B cell (primary cell): ENCODE measurements around the gene TYSND1. TPM values are rescaled to one million over a fixed set of nuclear protein-coding genes. Genes with fewer than 3 reads are reported as not detected.

Experiments
- ATAC-seq: fragments of 200-7000 bp; cut with Tn5 transposase; one replicate; pipeline ENCODE4 v1.10.0; 2021; ENCODE audit warnings: low read depth, mild to moderate bottlenecking, moderate number of reproducible peaks, moderate library complexity
- CTCF ChIA-PET: fragments of 350-600 bp; sonication (Branson Sonifier 250); formaldehyde crosslinking; loops from one replicate; lab custom pipeline; 2021; ENCODE audit warnings: antibody characterized with exemption, inconsistent platforms; lab: Charles Lee
- POLR2A ChIA-PET: fragments of 350-600 bp; sonication (Branson Sonifier 250); formaldehyde crosslinking; loops from one replicate; lab custom pipeline; 2021; ENCODE audit warnings: antibody characterized with exemption; lab: Charles Lee
- DNase-seq: peaks from one replicate; pipeline ENCODE4 v3.0.0; 2013
- H2AFZ ChIP-seq: 2 replicates; pipeline ENCODE4 v1.6.1; 2012; ENCODE audit warnings: mild to moderate bottlenecking, low read depth, low read length; ENCODE audit not compliant: insufficient read depth, poor library complexity, severe bottlenecking
- H3K27ac ChIP-seq, 2 donors: 1 replicate in 1 of 2; 2 replicates in 1 of 2; pipeline ENCODE4 v1.5.1; 2012 to 2013; ENCODE audit warnings: low read length in 2 of 2, mild to moderate bottlenecking in 2 of 2, moderate library complexity in 1 of 2
- H3K27me3 ChIP-seq, 4 experiments: fragments of 200-600 bp in 1 of 4; sonication (generic) in 1 of 4; replicated peaks in 1 of 4; 1 replicate in 2 of 4; 2 replicates in 2 of 4; pipeline versions ENCODE4 v1.6.1 to v1.7.0; 2013 to 2016; ENCODE audit warnings: low read length in 3 of 4, mild to moderate bottlenecking in 2 of 4, mixed read lengths in 1 of 4, moderate library complexity in 1 of 4; ENCODE audit not compliant: insufficient read depth in 4 of 4, control insufficient read depth in 3 of 4; ENCODE audit errors: control extremely low read depth in 1 of 4
- H3K36me3 ChIP-seq, 2 experiments: replicated peaks in 1 of 2; 1 replicate in 1 of 2; 2 replicates in 1 of 2; pipeline versions ENCODE4 v1.6.1 to v1.7.1; 2013; ENCODE audit warnings: low read length in 1 of 2; ENCODE audit not compliant: insufficient read depth in 2 of 2, control insufficient read depth in 1 of 2; ENCODE audit errors: control extremely low read depth in 1 of 2, extremely low read depth in 1 of 2
- H3K4me1 ChIP-seq, 2 donors: fragments of 200-600 bp in 1 of 2; sonication (generic) in 1 of 2; 1 replicate in 1 of 2; 2 replicates in 1 of 2; pipeline versions ENCODE4 v1.5.1 to v1.6.1; 2013 to 2017; ENCODE audit warnings: low read length in 2 of 2; ENCODE audit not compliant: control insufficient read depth in 2 of 2, insufficient read depth in 2 of 2
- H3K4me2 ChIP-seq: replicated peaks from 2 replicates; pipeline ENCODE3; 2012; ENCODE audit warnings: mild to moderate bottlenecking, low read depth, low read length; ENCODE audit not compliant: poor library complexity, severe bottlenecking
- H3K4me3 ChIP-seq, 5 experiments: fragments of 200-600 bp in 1 of 5; sonication (generic) in 1 of 5; 1 replicate in 3 of 5; 2 replicates in 2 of 5; pipeline versions ENCODE4 v1.5.1 to v1.7.0; 2011 to 2016; ENCODE audit warnings: low read length in 4 of 5, mild to moderate bottlenecking in 4 of 5, low read depth in 2 of 5, control low read depth in 1 of 5, moderate library complexity in 1 of 5; ENCODE audit not compliant: insufficient read depth in 1 of 5; ENCODE audit errors: control extremely low read depth in 1 of 5, extremely low read depth in 1 of 5
- H3K79me2 ChIP-seq: fragments of 200-600 bp; sonication (generic); one replicate; pipeline ENCODE4 v1.6.0; 2016; ENCODE audit warnings: low read length; ENCODE audit not compliant: control insufficient read depth, insufficient read depth
- H3K9ac ChIP-seq: fragments of 200-600 bp; sonication (generic); 2 replicates; pipeline ENCODE4 v1.6.1; 2017; ENCODE audit warnings: mild to moderate bottlenecking, low read length, moderate library complexity
- H3K9me3 ChIP-seq, 3 donors: one replicate each; pipeline versions ENCODE4 v1.6.1 to v1.7.1; 2013; ENCODE audit warnings: low read length in 2 of 3; ENCODE audit not compliant: control insufficient read depth in 2 of 3, insufficient read depth in 1 of 3; ENCODE audit errors: control extremely low read depth in 1 of 3
- H4K20me1 ChIP-seq: 2 replicates; pipeline ENCODE4 v1.6.0; 2012; ENCODE audit warnings: mild to moderate bottlenecking, low read length; ENCODE audit not compliant: insufficient read depth, control insufficient read depth, poor library complexity, severe bottlenecking
- H3K27ac Mint-ChIP-seq: one replicate; pipeline ENCODE4 v1.8.0; 2021; ENCODE audit warnings: mixed read lengths
- H3K27me3 Mint-ChIP-seq: one replicate; pipeline ENCODE4 v1.8.0; 2021; ENCODE audit warnings: mixed read lengths
- H3K4me1 Mint-ChIP-seq: one replicate; pipeline ENCODE4 v1.8.0; 2021; ENCODE audit warnings: mixed read lengths
- H3K4me3 Mint-ChIP-seq: one replicate; pipeline ENCODE4 v1.8.0; 2021; ENCODE audit warnings: mixed read lengths
- H3K9me3 Mint-ChIP-seq: one replicate; pipeline ENCODE4 v1.8.0; 2022; ENCODE audit warnings: mixed read lengths; ENCODE audit not compliant: insufficient read depth
- CTCF ChIP-seq: fragments of 200-600 bp; IDR thresholded peaks from one replicate; pipeline ENCODE4 v1.8.0; 2022; ENCODE audit warnings: antibody characterized with exemption, mild to moderate bottlenecking
- EZH2 ChIP-seq: IDR thresholded peaks from 2 replicates; pipeline ENCODE4 v1.6.1; 2012; ENCODE audit warnings: borderline replicate concordance, low read depth, mild to moderate bottlenecking, moderate library complexity, low read length; ENCODE audit not compliant: insufficient read depth, poor library complexity, severe bottlenecking
- WGBS: methylation state at CpG from one replicate; pipeline ENCODE4 v1.1.5; 2013; ENCODE audit warnings: missing lambda C conversion rate; ENCODE audit not compliant: insufficient coverage; 5-methylcytosine and 5-hydroxymethylcytosine counted together
- intact Hi-C: fragments of 100-400 bp; cut with micrococcal nuclease; formaldehyde crosslinking; loops from one replicate; pipeline ENCODE4 v1.10.0; 2022
- polyA plus RNA-seq: library from polyadenylated mRNA; depleted of rRNA; stranded (reverse); fragments of >200 nt; gene quantifications from 2 replicates; pipeline ENCODE4 v1.2.3, GENCODE V29; 2012
- total RNA-seq, 2 donors: library from RNA; stranded (reverse); fragments of 120-200 nt in 1 of 2; gene quantifications; 1 replicate in 1 of 2; 2 replicates in 1 of 2; pipeline versions ENCODE4 v1.2.3 to v1.2.4, GENCODE V29; 2013 to 2022

TYSND1 gene
- total and polyA plus RNA-seq, 2 donors (not counting 1 experiment from before 2014, with no cell fraction given) = 28.0 to 34.1 TPM

GRCh38 chr10:70114902-70115301 is 31.6 kb downstream of the TYSND1 start:
- no peak overlapping the region for H3K27ac ChIP-seq
- intact Hi-C loops = no loop called here
- DNase-seq (no peak), ATAC-seq (no peak)
- no peak overlapping the region for H2AFZ ChIP-seq
- CTCF ChIA-PET = interaction anchor here (0.9 to 7.5 kb wide), 12 partner anchors 12 to 283 kb away, joined by 3 to 131 read pairs (median 4); partner anchors contain the start of genes SAR1A and TYSND1
- no peak overlapping the region for H3K9ac ChIP-seq
- WGBS = 96% methylated on average over 15 of the region's 15 CpGs
- H3K36me3 ChIP-seq = peaks cover 1 to 6% of the 10 kb centered on the region in 2 experiments
- no peaks in the 10 kb centered on the region for H3K79me2 ChIP-seq
- no peak overlapping the region for H3K4me2 ChIP-seq
- H3K4me1 ChIP-seq = peaks cover 0 to 4% of the 10 kb centered on the region in 2 donors
- no peak overlapping the region for H3K27ac Mint-ChIP-seq
- H3K4me1 Mint-ChIP-seq = peaks cover 6% of the 10 kb centered on the region
- TF ChIP-seq CTCF (no peak), EZH2 (no peak)
- H3K9me3 ChIP-seq = no peaks in the 10 kb centered on the region
- no peak overlapping the region for H3K4me3 ChIP-seq
- no peak overlapping the region for H3K4me3 Mint-ChIP-seq
- no peaks in the 10 kb centered on the region for H3K9me3 Mint-ChIP-seq
- no peaks in the 10 kb centered on the region for H3K27me3 ChIP-seq
- no peaks in the 10 kb centered on the region for H3K27me3 Mint-ChIP-seq
- POLR2A ChIA-PET = interaction anchor here (1.9 kb wide), 1 partner anchor 31 kb away, joined by 8 read pairs; the partner anchor contains the start of gene TYSND1
- H4K20me1 ChIP-seq = no peaks in the 10 kb centered on the region

- DNase-seq = no peak
- Histone ChIP-seq H3K27ac (no peak overlapping the region), H3K9me3 (peaks cover 0 to 2% (median 0%) of the 10 kb centered on the region in 3 donors), H4K20me1 (no peaks in the 10 kb centered on the region), H3K36me3 (peaks cover 1 to 3% of the 10 kb centered on the region in 2 experiments), H3K4me2 (no peak overlapping the region), H3K9ac (no peak overlapping the region), H3K27me3 (no peaks in the 10 kb centered on the region), H2AFZ (no peak overlapping the region), H3K4me3 (no peak overlapping the region), H3K4me1 (peaks cover 0 to 4% of the 10 kb centered on the region in 2 donors), H3K79me2 (no peaks in the 10 kb centered on the region)
- intact Hi-C loops = no loop called here
- ChIA-PET POLR2A (no interaction called here), CTCF (no interaction called here)
- TF ChIP-seq CTCF (no peak), EZH2 (no peak)
- Mint-ChIP-seq H3K9me3 (no peaks in the 10 kb centered on the region), H3K4me1 (peaks cover 10% of the 10 kb centered on the region), H3K27ac (no peak overlapping the region), H3K27me3 (no peaks in the 10 kb centered on the region), H3K4me3 (no peak overlapping the region)
- no peak for ATAC-seq
- 98% methylated on average over 4 of the region's 8 CpGs for WGBS
Measured at GRCh38 chr10:70112071-70112470, 34.4 kb downstream of the TYSND1 start.
